ENCODE results near the gene GLIS2.

DNA sequence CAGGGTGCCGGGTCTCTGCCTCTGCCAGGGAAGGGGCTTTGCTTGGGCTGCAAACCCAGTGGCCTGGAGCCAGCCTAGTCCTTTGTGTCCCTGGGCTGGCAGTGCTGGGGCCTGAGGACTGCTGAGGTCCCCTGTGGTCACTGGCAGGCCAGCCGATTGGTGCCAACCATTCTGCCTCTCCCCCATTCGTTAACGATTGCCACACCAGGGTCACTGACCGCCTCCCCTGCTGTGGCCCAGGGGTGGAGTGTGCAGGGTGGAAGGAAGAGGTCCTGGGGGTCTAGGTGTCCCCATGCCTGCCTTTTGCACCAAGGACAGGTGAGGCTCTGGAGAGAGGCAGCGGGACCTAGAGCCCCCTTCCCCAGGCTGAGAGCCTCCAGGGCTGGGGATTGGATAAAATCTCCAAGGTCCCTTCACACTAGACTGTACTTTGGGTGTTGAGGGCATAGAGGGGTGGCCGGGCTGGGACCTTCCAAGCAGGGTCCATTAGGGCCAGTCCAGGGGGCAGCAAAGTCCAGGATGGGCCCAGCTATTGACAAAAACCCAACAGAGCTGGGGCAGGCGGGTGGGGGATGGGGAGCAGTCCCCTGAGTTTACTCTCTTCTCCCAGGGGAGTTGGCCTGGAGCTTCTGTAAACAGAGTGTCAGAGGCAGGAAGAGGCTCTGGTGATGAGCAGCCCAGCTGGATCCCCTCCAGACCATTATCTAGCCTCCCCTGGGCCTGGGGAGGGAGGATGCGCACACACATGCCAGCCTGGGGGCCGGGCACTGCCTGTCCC is 56.9 kb downstream of the GLIS2 start:
- TF ChIP-seq CEBPB (IDR thresholded peaks at IDR 0.05; ENCODE audit: low read depth, low read length) (peak; percentile 56), SMC3 (IDR thresholded peaks at IDR 0.05; ENCODE audit: low read depth, low read length) (no peak), CHD1 (IDR thresholded peaks at IDR 0.05; ENCODE audit: low read depth, low read length) (no peak), BHLHE40 (IDR thresholded peaks at IDR 0.05; ENCODE audit: low read depth, low read length) (no peak), POLR2A (IDR thresholded peaks at IDR 0.05; ENCODE audit: low read depth, low read length) (no peak; the same call in 1 of the 2 replicates), RCOR1 (IDR thresholded peaks at IDR 0.05; ENCODE audit: insufficient replicate concordance, low read length) (no peak), RAD21 (IDR thresholded peaks at IDR 0.05; ENCODE audit: low read length) (no peak), FOS (IDR thresholded peaks at IDR 0.05; ENCODE audit: low read depth, low read length) (no peak), MAFK (IDR thresholded peaks at IDR 0.05; ENCODE audit: low read depth, low read length) (no peak), NFE2L2 (IDR thresholded peaks at IDR 0.05; ENCODE audit: low read depth, low read length) (no peak), MXI1 (IDR thresholded peaks at IDR 0.05; ENCODE audit: borderline replicate concordance, low read depth, low read length) (0 out of 2 replicates have a peak, but pooled peaks have one; percentile 6)
- TF ChIP-seq, protein P1, sequence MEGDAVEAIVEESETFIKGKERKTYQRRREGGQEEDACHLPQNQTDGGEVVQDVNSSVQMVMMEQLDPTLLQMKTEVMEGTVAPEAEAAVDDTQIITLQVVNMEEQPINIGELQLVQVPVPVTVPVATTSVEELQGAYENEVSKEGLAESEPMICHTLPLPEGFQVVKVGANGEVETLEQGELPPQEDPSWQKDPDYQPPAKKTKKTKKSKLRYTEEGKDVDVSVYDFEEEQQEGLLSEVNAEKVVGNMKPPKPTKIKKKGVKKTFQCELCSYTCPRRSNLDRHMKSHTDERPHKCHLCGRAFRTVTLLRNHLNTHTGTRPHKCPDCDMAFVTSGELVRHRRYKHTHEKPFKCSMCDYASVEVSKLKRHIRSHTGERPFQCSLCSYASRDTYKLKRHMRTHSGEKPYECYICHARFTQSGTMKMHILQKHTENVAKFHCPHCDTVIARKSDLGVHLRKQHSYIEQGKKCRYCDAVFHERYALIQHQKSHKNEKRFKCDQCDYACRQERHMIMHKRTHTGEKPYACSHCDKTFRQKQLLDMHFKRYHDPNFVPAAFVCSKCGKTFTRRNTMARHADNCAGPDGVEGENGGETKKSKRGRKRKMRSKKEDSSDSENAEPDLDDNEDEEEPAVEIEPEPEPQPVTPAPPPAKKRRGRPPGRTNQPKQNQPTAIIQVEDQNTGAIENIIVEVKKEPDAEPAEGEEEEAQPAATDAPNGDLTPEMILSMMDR (conservative IDR thresholded peaks at IDR 0.05; ENCODE audit: low read depth, low read length), result no peak
- TF ChIP-seq, protein P2, sequence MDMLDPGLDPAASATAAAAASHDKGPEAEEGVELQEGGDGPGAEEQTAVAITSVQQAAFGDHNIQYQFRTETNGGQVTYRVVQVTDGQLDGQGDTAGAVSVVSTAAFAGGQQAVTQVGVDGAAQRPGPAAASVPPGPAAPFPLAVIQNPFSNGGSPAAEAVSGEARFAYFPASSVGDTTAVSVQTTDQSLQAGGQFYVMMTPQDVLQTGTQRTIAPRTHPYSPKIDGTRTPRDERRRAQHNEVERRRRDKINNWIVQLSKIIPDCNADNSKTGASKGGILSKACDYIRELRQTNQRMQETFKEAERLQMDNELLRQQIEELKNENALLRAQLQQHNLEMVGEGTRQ (IDR thresholded peaks at IDR 0.05; ENCODE audit: low read depth, low read length), result no peak

Data from IMR-90 (cell line).